ENCODE measurements around the gene TNFRSF25.
"Not testable (repeated sequence)": the region's sequence is repeated elsewhere in the genome, so short reads cannot be mapped to it uniquely, and the experiment has no call there.

Gene TNFRSF25

GRCh38 chr1:6454856-6455751 is 10.9 kb downstream of the TNFRSF25 start:
- no peak for DNase-seq (ENCODE audit: low read depth in 2 of 3, low spot score in 2 of 3)

DNA sequence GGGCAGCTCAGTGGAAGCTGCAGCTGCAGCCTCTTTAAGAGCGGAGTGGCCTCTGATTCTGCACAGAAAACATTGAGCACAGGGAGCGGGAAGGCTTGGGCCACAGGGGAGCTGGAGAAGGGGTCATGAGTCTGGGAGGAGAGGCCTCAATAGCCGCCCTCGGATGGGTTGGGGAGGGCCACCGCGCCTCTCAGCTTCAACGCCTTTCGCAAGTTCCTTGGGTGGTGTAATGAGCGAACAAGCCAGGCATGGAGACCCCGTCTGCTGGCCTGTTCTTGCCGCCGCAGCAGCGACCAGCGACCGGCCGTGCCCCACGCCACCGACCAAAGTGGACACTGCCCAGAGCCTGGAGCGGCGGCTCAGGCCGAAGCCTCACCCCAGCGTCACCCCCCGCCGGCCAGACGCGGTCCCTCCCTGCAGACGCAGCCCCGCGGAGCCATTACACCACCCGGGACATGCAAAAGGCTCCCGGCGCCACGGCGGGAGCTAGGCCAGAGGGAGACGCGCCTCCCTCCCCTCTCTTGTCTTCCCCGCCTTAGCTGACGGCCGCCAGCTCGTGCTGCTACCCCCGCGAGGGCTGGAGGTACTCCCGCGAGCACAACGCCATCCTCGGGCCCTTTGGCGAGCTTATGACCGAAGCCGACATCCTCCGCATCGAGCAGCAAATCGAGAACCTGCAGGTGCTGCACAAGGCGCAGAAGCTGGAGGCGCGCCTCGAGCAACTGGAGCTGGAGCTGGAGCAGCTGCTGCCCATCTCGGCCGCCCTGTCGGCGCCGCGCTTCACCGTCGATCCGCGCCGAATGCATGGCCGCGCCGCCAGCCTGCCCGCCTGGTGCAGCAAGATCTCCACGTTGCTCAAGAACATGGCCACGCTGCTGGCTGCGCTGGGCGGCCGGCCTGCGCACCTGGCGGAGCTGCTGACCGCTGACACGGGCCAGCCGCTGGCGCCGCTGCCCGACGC is 11.8 kb downstream of the TNFRSF25 start:
- not testable (repeated sequence) for DNase-seq (ENCODE audit: low read depth in 2 of 3, low spot score in 2 of 3)

GRCh38 chr1:6450943-6451373 is 15.0 kb downstream of the TNFRSF25 start:
- no peak for DNase-seq (ENCODE audit: low read depth in 2 of 3, low spot score in 2 of 3)

GRCh38 chr1:6450486-6450885 is 15.5 kb downstream of the TNFRSF25 start:
- DNase-seq (ENCODE audit: low read depth in 2 of 3, low spot score in 2 of 3) = not testable (repeated sequence)

GRCh38 chr1:6450005-6450450 is 15.9 kb downstream of the TNFRSF25 start:
- DNase-seq (ENCODE audit: low read depth in 2 of 3, low spot score in 2 of 3) = no peak

- no peak for DNase-seq (ENCODE audit: low read depth in 2 of 3, low spot score in 2 of 3)
These were observed 17.0 kb downstream of the TNFRSF25 start for GRCh38 chr1:6448749-6449631.

DNA sequence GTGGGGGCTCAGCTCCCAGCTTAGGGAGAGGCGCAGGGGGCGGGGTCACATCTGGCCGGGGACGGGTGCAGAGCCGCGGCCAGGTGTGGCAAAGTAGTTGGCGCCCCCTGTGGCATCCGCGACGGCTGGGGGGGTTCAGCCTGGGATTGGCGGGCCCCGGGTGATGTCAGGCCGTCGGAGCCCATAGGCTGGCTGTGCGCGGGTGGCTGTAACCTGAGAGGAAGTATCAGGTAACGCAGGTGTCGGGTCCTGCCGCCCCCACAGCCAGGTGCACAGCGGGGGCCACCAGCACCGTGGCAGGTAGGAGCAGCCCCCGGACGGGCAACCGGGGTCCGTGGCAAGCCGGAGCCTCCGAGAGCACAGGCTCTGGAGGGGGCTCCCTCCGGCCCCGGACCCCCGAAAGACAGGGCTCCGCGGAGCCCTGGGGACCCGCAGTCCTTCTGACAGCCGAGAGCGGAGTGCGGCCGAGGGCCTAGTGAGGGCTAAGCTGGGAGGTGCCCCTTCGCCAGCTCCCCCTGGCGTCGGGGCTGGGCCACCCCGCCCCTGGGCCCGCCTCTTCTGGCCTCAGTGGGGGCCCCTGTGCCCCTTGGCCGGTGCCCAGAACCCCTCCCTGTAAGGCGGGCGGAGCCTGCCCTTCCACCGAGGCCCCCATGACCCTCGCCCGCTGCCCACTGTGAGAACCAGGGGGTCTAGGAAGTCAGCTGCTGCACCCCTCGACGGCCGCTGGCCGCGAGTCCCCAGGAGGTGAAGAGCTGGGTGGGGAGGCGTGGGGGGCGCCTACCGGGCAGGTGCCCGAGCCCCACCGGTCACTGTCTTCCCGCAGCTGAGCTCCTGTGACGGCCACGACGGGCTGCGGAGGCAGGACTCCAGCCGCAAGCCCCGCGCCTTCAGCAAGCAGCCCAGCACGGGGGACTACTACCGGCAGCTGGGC is 17.9 kb downstream of the TNFRSF25 start:
- no peak for DNase-seq (ENCODE audit: low read depth in 2 of 3, low spot score in 2 of 3)

DNA sequence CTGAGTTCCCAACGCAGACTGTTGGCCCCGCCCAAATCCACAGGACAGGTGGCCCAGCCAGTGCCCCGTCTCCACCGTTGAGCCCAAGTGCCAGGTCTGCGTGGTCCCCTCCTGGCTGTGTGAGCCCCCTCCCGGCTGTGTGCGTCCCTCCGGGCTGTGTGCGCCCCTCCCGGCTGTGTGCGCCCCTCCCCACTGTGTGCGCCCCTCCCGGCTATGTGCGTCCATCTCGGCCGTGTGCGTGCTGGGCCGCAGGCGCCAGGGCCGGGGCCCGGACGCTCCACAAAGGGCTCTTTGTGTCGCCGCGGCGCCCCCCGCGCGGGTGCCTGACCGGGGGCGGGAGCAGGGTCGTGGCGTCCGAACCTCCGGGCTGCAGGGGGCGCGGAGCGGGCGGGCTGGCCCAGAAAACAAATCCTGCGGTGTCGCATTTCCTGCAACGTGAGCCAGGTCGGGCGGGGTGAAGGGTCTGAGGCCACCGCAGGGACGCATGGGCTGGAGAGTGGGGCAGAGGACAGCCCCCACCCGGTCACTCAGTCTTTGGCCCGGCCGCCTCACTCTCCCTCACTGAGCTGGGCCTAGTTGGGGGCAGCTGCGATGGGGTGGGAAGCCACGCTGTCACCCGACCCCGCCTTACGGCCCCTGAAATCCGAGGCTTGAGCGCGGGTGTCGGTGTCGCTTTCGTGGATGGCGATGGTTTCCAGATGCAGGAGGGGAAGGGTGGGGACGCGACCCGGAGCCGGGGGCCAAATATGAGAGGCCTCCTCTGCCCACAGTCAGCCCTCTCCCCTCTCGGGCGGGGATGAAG is 18.8 kb downstream of the TNFRSF25 start:
- no peak for DNase-seq (ENCODE audit: low read depth in 2 of 3, low spot score in 2 of 3)

- DNase-seq (ENCODE audit: low read depth in 2 of 3, low spot score in 2 of 3) = no peak
These were observed 19.3 kb downstream of the TNFRSF25 start for GRCh38 chr1:6446665-6447015.

DNA sequence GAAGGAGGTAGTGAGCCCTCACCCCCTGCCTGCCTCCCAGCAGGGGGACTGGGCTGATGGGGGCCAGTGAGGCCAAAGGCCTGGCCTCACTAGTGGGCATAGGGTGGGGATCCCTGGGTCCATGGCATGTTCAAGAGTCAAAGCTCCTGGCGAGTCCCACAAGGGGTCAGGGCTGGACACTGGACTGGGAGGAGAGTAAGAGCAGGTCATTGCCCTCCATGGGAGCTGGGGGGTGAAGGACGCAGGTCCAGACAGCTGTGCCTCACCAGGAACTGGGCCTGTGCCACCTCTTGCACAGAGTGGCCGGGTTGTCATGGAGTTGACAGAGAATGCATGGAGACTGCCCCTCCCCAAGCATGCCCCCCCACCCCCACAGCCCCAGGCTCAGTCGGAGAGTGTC is 20.0 kb downstream of the TNFRSF25 start:
- not testable (repeated sequence) for DNase-seq (ENCODE audit: low read depth in 2 of 3, low spot score in 2 of 3)

DNA sequence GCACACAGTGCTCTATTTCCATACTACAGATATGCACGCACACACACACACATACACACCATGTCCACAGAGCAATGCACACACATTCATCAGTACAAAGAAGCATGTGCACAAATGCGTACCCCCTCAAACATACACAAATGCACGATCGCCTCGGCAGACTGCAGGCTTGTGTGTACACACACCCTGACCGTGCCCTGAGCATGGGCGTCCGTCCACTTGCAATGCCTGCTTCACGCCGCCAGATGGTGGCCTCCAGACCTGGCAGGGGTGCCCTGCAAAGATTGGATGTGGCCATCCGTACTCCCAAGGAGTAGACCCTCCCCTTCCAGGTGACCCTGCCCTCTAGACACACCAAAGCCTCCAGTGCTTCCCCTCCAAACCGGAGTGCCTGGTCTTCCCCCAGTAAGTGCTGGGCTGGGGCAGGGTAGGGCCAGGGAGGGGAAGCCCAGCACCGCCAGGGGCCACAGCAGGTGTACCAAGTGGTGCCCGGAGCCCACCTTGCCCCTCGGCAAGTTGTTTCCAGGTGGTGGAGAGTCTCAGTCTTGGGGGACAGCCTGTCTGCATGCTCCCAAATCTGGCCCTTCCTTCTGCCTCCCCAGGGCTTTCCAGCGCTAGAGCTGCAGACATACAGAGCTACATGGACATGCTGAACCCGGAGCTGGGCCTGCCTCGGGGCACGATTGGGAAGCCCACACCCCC is 20.8 kb downstream of the TNFRSF25 start:
- DNase-seq (ENCODE audit: low read depth in 2 of 3, low spot score in 2 of 3) = no peak

DNA sequence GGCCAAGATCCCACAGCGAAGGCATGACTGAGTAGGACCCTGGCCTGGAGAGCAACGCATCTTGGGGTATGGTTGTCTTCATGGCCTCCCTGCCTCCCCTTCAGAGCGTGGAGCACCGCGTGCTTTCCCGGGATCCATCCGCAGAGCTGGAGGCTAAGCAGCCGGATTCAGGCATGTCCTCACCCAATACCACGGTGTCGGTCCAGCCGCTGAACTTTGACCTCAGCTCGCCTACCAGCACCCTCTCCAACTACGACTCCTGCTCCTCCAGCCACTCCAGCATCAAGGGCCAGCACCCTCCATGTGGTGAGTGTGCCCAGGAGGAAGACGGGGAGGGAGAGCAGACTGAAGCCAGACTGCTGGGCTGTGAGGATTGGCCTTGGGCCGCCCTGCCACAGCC is 21.6 kb downstream of the TNFRSF25 start:
- no peak for DNase-seq (ENCODE audit: low read depth in 2 of 3, low spot score in 2 of 3)

- DNase-seq (ENCODE audit: low read depth in 2 of 3, low spot score in 2 of 3) = no peak
These were observed 22.4 kb downstream of the TNFRSF25 start for GRCh38 chr1:6443339-6444115.

- no peak for DNase-seq (ENCODE audit: low read depth in 2 of 3, low spot score in 2 of 3)
These were observed 24.4 kb downstream of the TNFRSF25 start for GRCh38 chr1:6441586-6441985.

- DNase-seq (ENCODE audit: low read depth in 2 of 3, low spot score in 2 of 3) = peak in 1 of 3 experiments; percentile 45
These were observed 25.5 kb downstream of the TNFRSF25 start for GRCh38 chr1:6440198-6441126.

DNA sequence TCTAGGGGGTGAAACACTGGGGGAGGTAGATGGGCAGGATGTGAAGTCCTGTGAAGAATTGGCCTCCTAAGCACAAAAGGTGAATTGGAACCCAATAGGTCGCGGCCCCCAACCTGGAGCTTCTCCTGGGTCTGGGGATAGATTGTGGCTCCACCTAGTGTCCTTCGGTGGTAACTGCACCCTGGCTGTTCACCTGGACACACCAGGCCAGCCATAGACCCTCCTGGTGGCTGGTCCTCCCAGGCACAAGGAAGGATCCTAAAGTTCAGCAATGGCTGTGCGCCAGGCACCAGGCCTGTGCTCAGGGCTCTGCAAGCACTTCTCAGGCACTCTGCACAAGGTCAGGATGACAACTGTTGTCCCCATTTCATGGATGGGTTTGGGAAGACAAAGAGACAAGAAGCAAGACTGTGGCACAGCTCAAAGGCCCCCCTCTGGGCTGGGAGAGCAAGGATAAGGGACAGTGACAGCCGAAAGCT is 27.9 kb downstream of the TNFRSF25 start:
- DNase-seq (ENCODE audit: low read depth in 2 of 3, low spot score in 2 of 3) = no peak

Measured in activated CD8-positive, alpha-beta memory T cell treated with anti-CD3 and anti-CD28 coated beads for 48 hours (primary cell).